Measurements from ENCODE around the gene EBF3. TPM values are rescaled to one million over a fixed set of nuclear protein-coding genes. Genes with fewer than 3 reads are reported as not detected.

Gene EBF3
- total RNA-seq, 1 donor from 2014 or later = 0.26 TPM

DNA sequence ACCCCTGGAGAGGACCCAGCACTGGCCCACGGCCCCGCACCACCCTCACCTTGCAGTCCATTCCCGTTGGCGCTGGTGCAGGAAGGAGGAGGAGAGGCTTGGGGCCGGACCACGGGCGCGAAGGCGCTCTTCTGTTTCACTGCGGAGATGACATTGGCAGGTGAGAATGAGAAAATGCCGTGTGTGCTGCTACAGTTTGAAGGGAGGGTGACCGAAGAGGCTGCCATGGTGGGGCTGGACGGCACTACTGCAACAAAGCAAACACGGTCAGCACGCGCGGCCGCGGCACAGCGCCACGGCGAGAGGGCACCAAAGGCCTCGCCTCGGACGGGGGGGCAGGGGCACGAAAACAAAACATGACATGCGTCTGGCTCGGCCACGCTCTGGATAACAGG, 123.9 kb downstream of the EBF3 start:
- Histone ChIP-seq H3K36me3 (ENCODE audit: control insufficient read depth, insufficient read depth, low read length) (no peaks in the 10 kb centered on the region), H3K4me3 (ENCODE audit: low read depth, low read length) (no peak overlapping the region), H3K27me3 (ENCODE audit: control insufficient read depth, insufficient read depth, low read length) (no peaks in the 10 kb centered on the region)
- TF ChIP-seq CTCF (IDR thresholded peaks at IDR 0.05; ENCODE audit: insufficient read depth, low read length, severe bottlenecking) = no peak
- FAIRE-seq (no peak), DNase-seq (ENCODE audit: low read depth) (no peak)

DNA sequence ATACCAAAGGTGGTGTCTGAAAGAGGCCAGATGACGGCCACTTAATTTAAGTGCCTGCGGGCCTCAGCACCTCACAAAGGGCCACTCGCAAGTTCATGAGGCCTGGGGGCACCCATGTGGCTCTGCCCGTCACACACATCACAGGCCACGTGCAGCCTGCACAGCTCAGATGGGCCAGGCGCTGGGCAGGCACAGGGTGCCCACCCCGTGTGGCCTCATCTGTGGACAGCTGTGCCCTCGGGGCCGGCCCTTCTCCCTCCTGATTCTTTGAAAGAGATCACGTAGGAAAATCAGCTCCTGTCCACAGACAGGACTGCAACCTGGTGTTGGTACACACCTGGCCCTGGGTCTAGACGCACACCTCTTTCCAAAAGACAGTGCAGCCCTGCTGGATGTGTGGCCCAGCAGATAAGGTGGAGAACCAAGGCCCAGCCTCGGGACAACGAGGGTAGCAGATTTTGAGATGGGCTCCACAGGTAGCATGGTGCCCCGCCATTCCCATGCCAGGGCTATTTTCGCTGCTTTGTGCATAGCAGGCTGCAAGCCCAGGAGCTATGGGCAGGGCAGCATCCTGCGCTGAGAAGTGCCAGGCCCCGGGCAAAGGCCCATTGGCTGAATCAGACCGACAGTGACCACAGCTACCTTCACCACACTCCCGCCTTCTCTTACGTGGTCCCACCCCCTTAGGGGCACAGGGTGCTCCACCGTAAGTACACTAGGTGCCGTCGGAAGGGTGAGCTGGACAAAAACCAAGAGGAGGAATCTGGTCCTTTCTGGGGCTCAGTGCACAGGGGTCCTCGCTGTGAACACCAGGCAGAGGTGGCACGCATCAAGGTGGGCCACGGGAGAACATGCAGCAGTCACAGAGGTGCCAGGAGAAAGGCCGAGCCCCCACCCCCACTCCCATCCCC, 124.5 kb downstream of the EBF3 start:
- no peak for DNase-seq (ENCODE audit: low read depth)
- Histone ChIP-seq H3K36me3 (ENCODE audit: control insufficient read depth, insufficient read depth, low read length) (no peaks in the 10 kb centered on the region), H3K27me3 (ENCODE audit: control insufficient read depth, insufficient read depth, low read length) (no peaks in the 10 kb centered on the region), H3K4me3 (ENCODE audit: low read depth, low read length) (no peak overlapping the region)
- no peak for TF ChIP-seq CTCF (IDR thresholded peaks at IDR 0.05; ENCODE audit: insufficient read depth, low read length, severe bottlenecking)
- no peak for FAIRE-seq

DNA sequence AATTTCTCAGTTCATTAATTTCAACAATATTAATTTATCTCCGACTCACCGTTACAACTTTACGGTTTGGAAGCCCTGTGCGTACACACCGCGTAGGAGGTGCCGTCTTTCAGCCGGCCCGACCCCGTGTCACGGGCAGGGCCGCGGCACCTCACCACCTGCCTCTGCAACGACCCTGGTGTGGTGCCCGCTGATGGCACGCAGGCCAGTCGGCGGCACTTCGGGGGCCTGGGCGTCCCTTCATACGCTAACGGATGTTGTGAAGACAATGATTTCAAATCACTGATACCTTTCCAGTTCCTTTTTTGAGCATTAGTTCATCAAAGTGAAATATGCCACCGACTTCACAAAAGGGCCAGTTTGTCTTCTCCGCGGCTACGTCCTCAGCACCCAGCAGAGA, 125.3 kb downstream of the EBF3 start:
- no peak for DNase-seq (ENCODE audit: low read depth)

GRCh38 chr10:129837909-129838582, 126.0 kb downstream of the EBF3 start:
- FAIRE-seq (no peak), DNase-seq (ENCODE audit: low read depth) (no peak)
- Histone ChIP-seq H3K4me3 (ENCODE audit: low read depth, low read length) (no peak overlapping the region), H3K36me3 (ENCODE audit: control insufficient read depth, insufficient read depth, low read length) (no peaks in the 10 kb centered on the region), H3K27me3 (ENCODE audit: control insufficient read depth, insufficient read depth, low read length) (no peaks in the 10 kb centered on the region)
- no peak for TF ChIP-seq CTCF (IDR thresholded peaks at IDR 0.05; ENCODE audit: insufficient read depth, low read length, severe bottlenecking)

More for the DNA sequence above, 125.3 kb downstream of the EBF3 start:
- no peak for TF ChIP-seq CTCF (IDR thresholded peaks at IDR 0.05; ENCODE audit: insufficient read depth, low read length, severe bottlenecking)
- no peaks in the 10 kb centered on the region for H3K27me3 ChIP-seq (ENCODE audit: control insufficient read depth, insufficient read depth, low read length)
- no peaks in the 10 kb centered on the region for H3K36me3 ChIP-seq (ENCODE audit: control insufficient read depth, insufficient read depth, low read length)
- H3K4me3 ChIP-seq (ENCODE audit: low read depth, low read length) = no peak overlapping the region
- no peak for FAIRE-seq

GRCh38 chr10:129836253-129836652, 127.8 kb downstream of the EBF3 start:
- no peak for TF ChIP-seq CTCF (IDR thresholded peaks at IDR 0.05; ENCODE audit: insufficient read depth, low read length, severe bottlenecking)
- DNase-seq (ENCODE audit: low read depth) (no peak), FAIRE-seq (no peak)
- no peaks in the 10 kb centered on the region for H3K27me3 ChIP-seq (ENCODE audit: control insufficient read depth, insufficient read depth, low read length)
- no peaks in the 10 kb centered on the region for H3K36me3 ChIP-seq (ENCODE audit: control insufficient read depth, insufficient read depth, low read length)
- no peak overlapping the region for H3K4me3 ChIP-seq (ENCODE audit: low read depth, low read length)

Measured in bronchial epithelial cell (primary cell).